WI38 (cell line): ENCODE data around the gene AREG.

ENCODE experiments used
- H3K4me3 ChIP-seq: 2 replicates; pipeline ENCODE4 v1.5.1; 2011; ENCODE audit warnings: low read depth, mild to moderate bottlenecking, control low read depth, low read length
- TF ChIP-seq, protein P1 (sequence below): IDR thresholded peaks from 2 replicates; pipeline ENCODE4 v1.5.1; 2012; ENCODE audit warnings: low read depth, mild to moderate bottlenecking, control low read depth, low read length

AREG gene

GRCh38 chr4:74441744-74442143 is 3.2 kb upstream of the AREG start:
- TF ChIP-seq, protein P1, sequence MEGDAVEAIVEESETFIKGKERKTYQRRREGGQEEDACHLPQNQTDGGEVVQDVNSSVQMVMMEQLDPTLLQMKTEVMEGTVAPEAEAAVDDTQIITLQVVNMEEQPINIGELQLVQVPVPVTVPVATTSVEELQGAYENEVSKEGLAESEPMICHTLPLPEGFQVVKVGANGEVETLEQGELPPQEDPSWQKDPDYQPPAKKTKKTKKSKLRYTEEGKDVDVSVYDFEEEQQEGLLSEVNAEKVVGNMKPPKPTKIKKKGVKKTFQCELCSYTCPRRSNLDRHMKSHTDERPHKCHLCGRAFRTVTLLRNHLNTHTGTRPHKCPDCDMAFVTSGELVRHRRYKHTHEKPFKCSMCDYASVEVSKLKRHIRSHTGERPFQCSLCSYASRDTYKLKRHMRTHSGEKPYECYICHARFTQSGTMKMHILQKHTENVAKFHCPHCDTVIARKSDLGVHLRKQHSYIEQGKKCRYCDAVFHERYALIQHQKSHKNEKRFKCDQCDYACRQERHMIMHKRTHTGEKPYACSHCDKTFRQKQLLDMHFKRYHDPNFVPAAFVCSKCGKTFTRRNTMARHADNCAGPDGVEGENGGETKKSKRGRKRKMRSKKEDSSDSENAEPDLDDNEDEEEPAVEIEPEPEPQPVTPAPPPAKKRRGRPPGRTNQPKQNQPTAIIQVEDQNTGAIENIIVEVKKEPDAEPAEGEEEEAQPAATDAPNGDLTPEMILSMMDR, result no peak
- H3K4me3 ChIP-seq, result no peak overlapping the region

- peak overlapping the region; percentile 14; the same call in 1 of the 2 replicates for H3K4me3 ChIP-seq
- TF ChIP-seq, protein P1, result no peak
Observed at GRCh38 chr4:74446193-74446868, 1.4 kb downstream of the AREG start.

GRCh38 chr4:74446896-74447295 is 2.0 kb downstream of the AREG start:
- TF ChIP-seq, protein P1, result no peak
- no peak overlapping the region for H3K4me3 ChIP-seq

- H3K4me3 ChIP-seq, result peak overlapping the region; percentile 9; the same call in 1 of the 2 replicates
- TF ChIP-seq, protein P1, result no peak
Observed at GRCh38 chr4:74447636-74448233, 2.8 kb downstream of the AREG start.

- TF ChIP-seq, protein P1, result no peak
- no peak overlapping the region for H3K4me3 ChIP-seq
Observed at GRCh38 chr4:74449571-74450297, 4.8 kb downstream of the AREG start.

DNA sequence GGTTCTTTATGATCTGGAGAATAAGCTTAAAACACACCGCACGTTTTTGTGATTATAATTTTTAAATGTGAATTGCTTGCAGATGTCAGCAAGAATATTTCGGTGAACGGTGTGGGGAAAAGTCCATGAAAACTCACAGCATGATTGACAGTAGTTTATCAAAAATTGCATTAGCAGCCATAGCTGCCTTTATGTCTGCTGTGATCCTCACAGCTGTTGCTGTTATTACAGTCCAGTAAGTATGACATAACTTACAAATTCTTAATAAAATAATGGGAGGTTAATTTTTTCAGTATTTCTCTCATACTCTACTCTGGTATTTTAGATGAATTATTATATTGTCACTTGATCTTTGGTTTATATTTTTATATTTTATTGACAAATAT is 5.4 kb downstream of the AREG start:
- TF ChIP-seq, protein P1, result no peak
- H3K4me3 ChIP-seq, result no peak overlapping the region

DNA sequence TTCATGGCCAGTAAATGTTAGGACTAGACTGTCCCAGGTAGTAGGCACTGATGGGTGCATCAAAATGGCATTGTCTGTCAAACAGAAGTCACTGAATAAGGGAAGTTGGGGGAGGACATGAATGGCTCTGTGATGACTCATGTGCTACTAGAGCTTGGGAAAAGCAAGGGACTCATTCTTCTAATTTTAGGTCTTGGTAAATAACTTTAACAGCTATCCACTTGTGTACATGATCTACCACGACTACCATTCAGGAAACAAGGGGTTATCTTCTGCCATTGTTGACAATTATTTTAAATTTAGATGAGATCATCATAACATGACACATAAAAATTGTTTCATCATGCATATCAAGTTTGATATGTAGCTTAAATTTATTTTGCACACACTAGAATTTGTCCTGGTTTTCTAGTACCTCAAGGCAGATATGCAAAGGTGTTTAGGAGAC is 6.3 kb downstream of the AREG start:
- TF ChIP-seq, protein P1, result no peak
- H3K4me3 ChIP-seq, result no peak overlapping the region
